Endothelial cell (in vitro differentiated cells): Measurements from ENCODE around the gene PCDHGA2. TPM values are rescaled to one million over a fixed set of nuclear protein-coding genes. Genes with fewer than 3 reads are reported as not detected.
"Not testable (repeated sequence)": the region's sequence is repeated elsewhere in the genome, so short reads cannot be mapped to it uniquely, and the experiment has no call there.

Experiments
- DNase-seq: peaks from one replicate; pipeline ENCODE4 v3.0.0; 2021; ENCODE audit warnings: low spot score
- H3K27ac Mint-ChIP-seq: one replicate; pipeline ENCODE4 v1.8.0; 2021; ENCODE audit warnings: mixed read lengths, inconsistent platforms; ENCODE audit not compliant: unreplicated experiment
- H3K27me3 Mint-ChIP-seq: one replicate; pipeline ENCODE4 v1.8.0; 2021; ENCODE audit warnings: mild to moderate bottlenecking, moderate library complexity, mixed read lengths, inconsistent platforms; ENCODE audit not compliant: unreplicated experiment
- H3K36me3 Mint-ChIP-seq: one replicate; pipeline ENCODE4 v1.8.0; 2021; ENCODE audit warnings: mild to moderate bottlenecking, low read depth, mixed read lengths, inconsistent platforms; ENCODE audit not compliant: unreplicated experiment
- H3K4me1 Mint-ChIP-seq: one replicate; pipeline ENCODE4 v1.8.0; 2021; ENCODE audit warnings: mild to moderate bottlenecking, mixed read lengths, inconsistent platforms; ENCODE audit not compliant: unreplicated experiment
- H3K4me3 Mint-ChIP-seq: one replicate; pipeline ENCODE4 v1.8.0; 2021; ENCODE audit warnings: mild to moderate bottlenecking, mixed read lengths, inconsistent platforms; ENCODE audit not compliant: unreplicated experiment
- H3K9me3 Mint-ChIP-seq: one replicate; pipeline ENCODE4 v1.8.0; 2021; ENCODE audit warnings: mixed read lengths, inconsistent platforms; ENCODE audit not compliant: unreplicated experiment
- CTCF ChIP-seq: fragments of 200-600 bp; sonication (generic); IDR thresholded peaks from one replicate; pipeline ENCODE4 v1.5.0; 2021; ENCODE audit warnings: antibody characterized with exemption; ENCODE audit not compliant: unreplicated experiment
- long read RNA-seq: library from polyadenylated mRNA; unstranded; transcript quantifications from one replicate; pipeline ENCODE4 v2.0.0, GENCODE V29; 2020; ENCODE audit not compliant: unreplicated experiment
- total RNA-seq: library from RNA; stranded (reverse); fragmentation: NEBNext Ultra II Directional; extraction: Animal tissue kit (Norgen Biotek cat#: 25700); gene quantifications from one replicate; pipeline ENCODE4 v1.2.1, GENCODE V29; 2021; ENCODE audit not compliant: unreplicated experiment

PCDHGA2 gene
- total RNA-seq = 1.6 TPM
- long read RNA-seq = 0 reads

- Mint-ChIP-seq H3K9me3 (peaks cover 30% of the 10 kb centered on the region), H3K27ac (no peak within 1 kb of the TSS), H3K4me1 (no peaks in the 10 kb centered on the region), H3K4me3 (no peak within 1 kb of the TSS), H3K27me3 (peaks cover 4% of the 10 kb centered on the region), H3K36me3 (peaks cover 22% of the 10 kb centered on the region)
- no peak for TF ChIP-seq CTCF
- DNase-seq = no peak
Measured at GRCh38 chr5:141338538-141339306, at the start of gene PCDHGA2. Gene PCDHGA2, plus strand, starts transcription at chr5:141338760.

- no peaks in the 10 kb centered on the region for H3K27me3 Mint-ChIP-seq
- H3K36me3 Mint-ChIP-seq = peaks cover 22% of the 10 kb centered on the region
- H3K4me1 Mint-ChIP-seq = peaks cover 7% of the 10 kb centered on the region
- H3K27ac Mint-ChIP-seq = no peak overlapping the region
- H3K4me3 Mint-ChIP-seq = no peak overlapping the region
- peaks cover 10% of the 10 kb centered on the region for H3K9me3 Mint-ChIP-seq
- no peak for DNase-seq
- no peak for TF ChIP-seq CTCF
Measured at GRCh38 chr5:141298376-141298775, 40.2 kb upstream of the PCDHGA2 start.

GRCh38 chr5:141303756-141304155 lies 34.8 kb upstream of the PCDHGA2 start, which contains the start of gene SLC25A2:
Gene SLC25A2, minus strand, starts transcription at chr5:141304049. Its CDS starts 184 bp downstream, at chr5:141303865.
- Mint-ChIP-seq H3K36me3 (peaks cover 35% of the 10 kb centered on the region), H3K9me3 (peaks cover 12% of the 10 kb centered on the region), H3K4me3 (peak within 1 kb of the TSS; percentile 50), H3K27me3 (no peaks in the 10 kb centered on the region), H3K4me1 (peaks cover 4% of the 10 kb centered on the region), H3K27ac (no peak within 1 kb of the TSS)
- TF ChIP-seq CTCF = no peak
- DNase-seq = no peak

- Mint-ChIP-seq H3K9me3 (peaks cover 12% of the 10 kb centered on the region), H3K36me3 (peaks cover 44% of the 10 kb centered on the region), H3K27ac (no peak overlapping the region), H3K27me3 (peaks cover 2% of the 10 kb centered on the region), H3K4me1 (no peaks in the 10 kb centered on the region), H3K4me3 (no peak overlapping the region)
- DNase-seq = no peak
- no peak for TF ChIP-seq CTCF
Measured at GRCh38 chr5:141306630-141307029, 31.9 kb upstream of the PCDHGA2 start.

GRCh38 chr5:141313711-141314110 lies 24.8 kb upstream of the PCDHGA2 start:
- no peak for DNase-seq
- Mint-ChIP-seq H3K9me3 (peaks cover 15% of the 10 kb centered on the region), H3K4me1 (peaks cover 13% of the 10 kb centered on the region), H3K36me3 (peaks cover 54% of the 10 kb centered on the region), H3K4me3 (peak overlapping the region; percentile 35), H3K27me3 (peaks cover 8% of the 10 kb centered on the region), H3K27ac (no peak overlapping the region)
- TF ChIP-seq CTCF = no peak

GRCh38 chr5:141316963-141317362 lies 21.6 kb upstream of the PCDHGA2 start:
- not testable (repeated sequence) for H3K27ac Mint-ChIP-seq, H3K4me3 Mint-ChIP-seq
- peaks cover 67% of the 10 kb centered on the region for H3K36me3 Mint-ChIP-seq

More at GRCh38 chr5:141316963-141317362, 21.6 kb upstream of the PCDHGA2 start:
- H3K27me3 Mint-ChIP-seq, DNase-seq: not testable (repeated sequence)
- Mint-ChIP-seq H3K9me3 (peaks cover 40% of the 10 kb centered on the region), H3K4me1 (peaks cover 26% of the 10 kb centered on the region)
